Lower lobe of right lung (tissue), 2 donors: Measurements from ENCODE around the gene AGAP3. TPM values are rescaled to one million over a fixed set of nuclear protein-coding genes. Genes with fewer than 3 reads are reported as not detected.
A peak's percentile ranks its signal among the peaks of the same experiment; 100 is the strongest.

ENCODE experiments used
- ATAC-seq, 2 donors: fragments of 200-7000 bp; cut with Tn5 transposase; one replicate each; pipeline ENCODE4 v1.9.1; 2020 to 2022; ENCODE audit warnings: mild to moderate bottlenecking in 2 of 2, moderate library complexity in 2 of 2
- DNase-seq: peaks from one replicate; pipeline ENCODE4 v3.0.0-alpha.2; 2020
- H3K27ac ChIP-seq: fragments of 200-600 bp; one replicate; pipeline ENCODE4 v1.8.0; 2022
- H3K27me3 ChIP-seq: fragments of 200-600 bp; one replicate; pipeline ENCODE4 v1.8.0; 2022; ENCODE audit warnings: low read depth
- H3K36me3 ChIP-seq: fragments of 200-600 bp; one replicate; pipeline ENCODE4 v1.8.0; 2022; ENCODE audit warnings: mild to moderate bottlenecking
- H3K4me1 ChIP-seq: fragments of 200-600 bp; one replicate; pipeline ENCODE4 v1.8.0; 2022
- H3K4me3 ChIP-seq: fragments of 200-600 bp; one replicate; pipeline ENCODE4 v1.8.0; 2022; ENCODE audit warnings: mild to moderate bottlenecking
- H3K9me3 ChIP-seq: fragments of 200-600 bp; one replicate; pipeline ENCODE4 v1.8.0; 2022
- CTCF ChIP-seq: fragments of 200-600 bp; IDR thresholded peaks from one replicate; pipeline ENCODE4 v1.8.0; 2022; ENCODE audit warnings: antibody characterized with exemption, mild to moderate bottlenecking
- intact Hi-C: fragments of 100-400 bp; cut with DNase I; formaldehyde crosslinking; loops from one replicate; pipeline ENCODE4 v1.11.0; 2022
- total RNA-seq: library from RNA; stranded (reverse); fragmentation: NEBNext Ultra II Directional; extraction: Animal tissue kit (Norgen Biotek cat#: 25700); gene quantifications from one replicate; pipeline ENCODE4 v1.2.1, GENCODE V29; 2021
- donor health status: DM: no; HTN: yes; CAD: no; lungs with severe emphysema.

AGAP3 gene
- total RNA-seq, 1 donor from 2014 or later: 157 TPM

GRCh38 chr7:151048911-151049463, 37.3 kb upstream of the AGAP3 start:
- intact Hi-C loops: no loop called here

GRCh38 chr7:151051108-151051507, 35.2 kb upstream of the AGAP3 start:
- ATAC-seq (peak; percentile 65 to 69), DNase-seq (peak; percentile 72)
- TF ChIP-seq CTCF: no peak
- Histone ChIP-seq H3K9me3 (no peaks in the 10 kb centered on the region), H3K4me1 (peaks cover 13% of the 10 kb centered on the region), H3K27me3 (peaks cover 14% of the 10 kb centered on the region), H3K27ac (no peak overlapping the region), H3K36me3 (no peaks in the 10 kb centered on the region), H3K4me3 (no peak overlapping the region)
- intact Hi-C loops: no loop called here

More at GRCh38 chr7:151048911-151049463, 37.3 kb upstream of the AGAP3 start:
- H3K9me3 ChIP-seq: no peaks in the 10 kb centered on the region
- peaks cover 13% of the 10 kb centered on the region for H3K4me1 ChIP-seq
- H3K27me3 ChIP-seq: peaks cover 14% of the 10 kb centered on the region
- DNase-seq (no peak), ATAC-seq (no peak)
- peaks cover 16% of the 10 kb centered on the region for H3K36me3 ChIP-seq
- H3K27ac ChIP-seq: no peak overlapping the region
- TF ChIP-seq CTCF: no peak
- H3K4me3 ChIP-seq: no peak overlapping the region

- DNase-seq: no peak
- Histone ChIP-seq H3K9me3 (no peaks in the 10 kb centered on the region), H3K27ac (no peak overlapping the region), H3K4me3 (no peak overlapping the region), H3K27me3 (peaks cover 14% of the 10 kb centered on the region), H3K36me3 (no peaks in the 10 kb centered on the region), H3K4me1 (peaks cover 22% of the 10 kb centered on the region)
- no peak for TF ChIP-seq CTCF
- intact Hi-C loops: no loop called here
- ATAC-seq: no peak
Observed at GRCh38 chr7:151053096-151053495, 33.2 kb upstream of the AGAP3 start.

GRCh38 chr7:151053751-151054150, 32.5 kb upstream of the AGAP3 start:
- no peaks in the 10 kb centered on the region for H3K9me3 ChIP-seq
- no peaks in the 10 kb centered on the region for H3K36me3 ChIP-seq
- no peak overlapping the region for H3K27ac ChIP-seq
- H3K4me3 ChIP-seq: no peak overlapping the region
- peaks cover 14% of the 10 kb centered on the region for H3K27me3 ChIP-seq
- DNase-seq: no peak
- TF ChIP-seq CTCF: no peak
- H3K4me1 ChIP-seq: peaks cover 26% of the 10 kb centered on the region
- intact Hi-C loops: no loop called here
- ATAC-seq: no peak

- ATAC-seq: no peak
- H3K4me3 ChIP-seq: no peak overlapping the region
- H3K36me3 ChIP-seq: no peaks in the 10 kb centered on the region
- no peak for TF ChIP-seq CTCF
- H3K27me3 ChIP-seq: peaks cover 5% of the 10 kb centered on the region
- intact Hi-C loops: no loop called here
- peaks cover 36% of the 10 kb centered on the region for H3K4me1 ChIP-seq
- H3K9me3 ChIP-seq: no peaks in the 10 kb centered on the region
- no peak for DNase-seq
- H3K27ac ChIP-seq: no peak overlapping the region
Observed at GRCh38 chr7:151056283-151056665, 30.0 kb upstream of the AGAP3 start.
